SHP77 (cell line): ENCODE measurements around the gene SLITRK2.

ENCODE experiments used
- DNase-seq, 2 experiments: peaks; one replicate each; lab custom pipeline; 2025; lab: John Stamatoyannopoulos, UW

SLITRK2 gene

GRCh38 chrX:145853181-145853580 is 35.6 kb downstream of the SLITRK2 start:
- DNase-seq, result no peak

GRCh38 chrX:145856181-145856580 is 38.6 kb downstream of the SLITRK2 start:
- DNase-seq, result no peak

DNA sequence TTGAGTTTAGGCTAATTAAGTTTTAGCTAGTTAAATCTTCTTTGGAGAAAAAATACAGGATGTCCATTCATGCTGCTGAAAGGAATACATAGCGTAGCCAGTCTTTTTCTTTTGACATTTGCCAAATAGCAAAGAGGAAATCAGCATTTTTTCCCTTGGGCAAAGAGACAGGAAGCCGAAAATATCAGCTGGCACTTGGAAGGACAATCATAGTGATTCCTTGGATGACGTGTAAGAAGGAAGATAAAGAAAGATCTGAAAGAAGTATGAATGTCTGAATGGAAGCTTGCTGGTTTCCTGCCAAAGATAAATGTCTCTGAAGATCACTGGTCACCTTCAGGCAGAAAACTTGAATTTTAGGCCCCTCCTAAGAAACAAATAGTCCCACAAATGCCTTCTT is 44.2 kb downstream of the SLITRK2 start:
- no peak for DNase-seq

- no peak for DNase-seq
Observed at GRCh38 chrX:145865082-145865481, 47.5 kb downstream of the SLITRK2 start.
